ENCODE results near the gene VPS13D.
A peak's percentile ranks its signal among the peaks of the same experiment; 100 is the strongest.
"Not testable (repeated sequence)": the region's sequence is repeated elsewhere in the genome, so short reads cannot be mapped to it uniquely, and the experiment has no call there.

The VPS13D gene

GRCh38 chr1:12287869-12288268, 58.0 kb downstream of the VPS13D start:
- DNase-seq = no peak

DNA sequence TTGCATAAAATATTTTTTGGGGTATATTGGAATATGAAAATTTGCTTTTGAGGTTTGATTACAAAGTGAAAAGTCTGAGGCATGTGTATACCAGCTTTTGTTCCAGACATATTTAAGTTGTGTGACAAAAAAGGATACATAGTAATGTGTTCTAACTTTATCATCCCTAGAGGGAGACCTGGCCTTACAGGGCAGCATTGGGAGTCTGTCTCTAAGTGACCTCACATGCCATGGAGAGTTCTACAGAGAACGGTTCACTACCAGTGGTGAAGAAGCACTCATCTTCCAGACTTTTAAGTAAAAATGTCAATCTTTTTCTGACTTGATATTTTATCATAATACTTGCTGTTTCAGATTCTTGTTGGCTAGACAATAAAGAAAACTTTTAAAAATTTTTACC, 61.0 kb downstream of the VPS13D start:
- no peak for DNase-seq

GRCh38 chr1:12293416-12293815, 63.6 kb downstream of the VPS13D start:
- no peak for DNase-seq

DNA sequence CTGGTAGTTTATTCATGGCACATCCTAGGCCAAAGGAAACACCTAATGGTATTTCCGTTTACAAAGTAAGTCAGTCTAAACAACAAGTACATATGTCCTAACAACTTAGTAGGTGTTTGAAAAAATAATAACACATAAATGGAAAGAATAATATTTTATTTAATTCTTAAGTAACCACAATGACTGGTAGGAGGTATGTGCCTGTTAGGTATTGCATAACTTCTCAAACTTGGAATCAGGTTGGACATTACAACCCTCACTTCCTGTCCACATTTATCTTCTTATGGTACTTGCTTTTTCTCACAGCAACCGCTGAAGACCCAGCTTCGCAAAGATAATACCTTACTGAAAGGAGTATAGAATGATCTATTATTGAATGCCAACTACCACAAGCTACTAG, 64.2 kb downstream of the VPS13D start:
- no peak for DNase-seq

DNA sequence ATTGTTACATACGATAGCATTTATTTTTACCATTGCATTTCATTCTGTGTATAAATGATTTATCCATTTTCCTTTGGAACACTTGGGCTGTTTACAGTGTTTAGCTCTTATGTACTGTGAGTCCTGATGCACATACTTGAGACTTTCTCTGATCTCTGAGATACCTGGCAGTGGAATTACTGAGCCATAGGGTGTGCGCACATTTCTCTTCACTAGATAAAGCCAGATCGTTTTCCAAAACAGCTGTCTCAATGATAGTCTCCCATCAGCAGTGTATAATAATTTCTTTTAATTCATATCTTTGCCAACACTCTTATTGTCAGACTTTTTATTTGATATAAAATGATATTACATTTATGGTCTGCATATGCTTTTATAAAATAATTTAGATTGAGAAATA, 66.2 kb downstream of the VPS13D start:
- no peak for DNase-seq

GRCh38 chr1:12296623-12297022, 66.8 kb downstream of the VPS13D start:
- DNase-seq = peak; percentile 54

DNA sequence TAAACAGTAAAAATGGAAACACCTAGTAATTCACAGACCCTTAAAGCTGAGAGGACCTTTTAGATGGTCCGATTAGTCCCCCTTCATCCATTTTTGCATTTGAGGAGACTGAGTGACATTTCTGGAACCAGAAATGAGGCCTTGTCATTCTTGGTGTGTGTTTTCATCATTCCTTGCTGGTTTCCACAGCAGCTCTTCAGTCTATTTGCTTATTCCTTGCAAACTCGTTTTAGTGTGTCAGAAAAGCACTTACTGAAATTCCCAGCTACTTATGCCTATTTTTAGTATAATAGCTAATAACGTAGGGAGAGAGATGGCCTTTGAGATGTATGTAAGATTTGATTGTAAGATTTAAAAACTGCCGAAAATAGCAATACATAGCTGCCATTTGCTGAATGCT, 70.9 kb downstream of the VPS13D start:
- DNase-seq = no peak

DNA sequence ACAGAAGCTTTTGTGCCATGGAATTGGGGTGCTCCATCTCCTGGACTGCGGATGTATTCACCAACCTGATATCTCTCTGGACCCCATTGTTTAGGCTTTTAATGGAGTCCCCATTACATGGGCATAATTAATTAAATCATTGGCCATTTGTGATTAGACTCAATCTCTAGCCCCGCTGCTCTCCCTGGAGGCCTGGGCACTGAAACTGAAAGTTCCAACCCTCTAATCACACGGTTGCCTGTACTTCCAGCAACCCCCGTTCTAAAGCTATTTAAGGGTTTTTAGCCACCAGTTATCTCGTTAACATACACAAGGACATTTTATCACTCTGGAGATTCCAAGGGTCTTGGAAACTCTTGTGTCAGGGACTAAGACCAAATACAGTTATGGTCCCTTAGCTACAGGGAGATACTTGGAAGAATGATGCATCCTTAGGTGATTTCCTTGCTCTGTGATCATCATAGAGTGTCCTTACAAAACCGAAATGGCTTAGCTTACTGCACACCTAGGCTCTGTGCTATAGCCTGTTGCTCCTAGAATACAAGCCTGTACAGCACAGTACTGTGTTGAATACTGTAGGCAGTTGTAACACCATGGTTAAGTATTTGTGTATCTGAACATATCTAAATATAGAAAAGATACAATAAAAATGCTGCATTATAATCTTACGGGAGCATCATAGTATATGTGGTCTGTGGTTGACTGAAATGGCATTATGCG, 71.8 kb downstream of the VPS13D start:
- DNase-seq = no peak

DNA sequence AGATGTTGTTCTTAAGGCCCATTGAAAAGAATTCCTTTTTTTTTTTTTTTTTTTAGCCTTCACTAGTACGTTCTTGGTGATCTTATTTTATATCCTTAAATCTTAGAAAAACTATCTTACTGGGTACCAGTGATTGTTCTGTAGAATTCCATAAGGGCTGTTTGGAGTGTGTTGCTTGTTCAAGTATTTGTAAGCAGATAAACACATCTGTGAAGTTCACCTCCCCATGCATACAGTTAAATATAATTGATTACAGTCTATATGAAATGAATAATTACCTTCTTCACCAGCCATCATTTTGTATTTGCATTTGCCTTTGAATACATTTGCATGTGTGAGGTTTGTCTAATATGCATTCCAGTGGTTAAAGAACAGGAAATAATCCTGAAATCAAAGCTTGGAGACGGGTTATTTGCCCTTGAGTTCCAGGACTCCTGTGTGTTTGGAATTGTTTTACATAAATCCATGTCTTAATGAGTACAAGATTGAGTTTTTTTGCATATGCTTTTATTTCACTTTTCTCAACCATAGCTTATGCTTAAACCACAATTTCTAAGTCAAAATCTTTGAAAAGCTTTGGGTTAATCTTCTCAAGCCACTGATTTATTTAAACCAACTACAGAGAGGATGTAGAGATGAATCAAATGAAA, 73.1 kb downstream of the VPS13D start:
- peak; percentile 54 for DNase-seq

- no peak for DNase-seq
These were observed 75.5 kb downstream of the VPS13D start for GRCh38 chr1:12305377-12305776.

DNA sequence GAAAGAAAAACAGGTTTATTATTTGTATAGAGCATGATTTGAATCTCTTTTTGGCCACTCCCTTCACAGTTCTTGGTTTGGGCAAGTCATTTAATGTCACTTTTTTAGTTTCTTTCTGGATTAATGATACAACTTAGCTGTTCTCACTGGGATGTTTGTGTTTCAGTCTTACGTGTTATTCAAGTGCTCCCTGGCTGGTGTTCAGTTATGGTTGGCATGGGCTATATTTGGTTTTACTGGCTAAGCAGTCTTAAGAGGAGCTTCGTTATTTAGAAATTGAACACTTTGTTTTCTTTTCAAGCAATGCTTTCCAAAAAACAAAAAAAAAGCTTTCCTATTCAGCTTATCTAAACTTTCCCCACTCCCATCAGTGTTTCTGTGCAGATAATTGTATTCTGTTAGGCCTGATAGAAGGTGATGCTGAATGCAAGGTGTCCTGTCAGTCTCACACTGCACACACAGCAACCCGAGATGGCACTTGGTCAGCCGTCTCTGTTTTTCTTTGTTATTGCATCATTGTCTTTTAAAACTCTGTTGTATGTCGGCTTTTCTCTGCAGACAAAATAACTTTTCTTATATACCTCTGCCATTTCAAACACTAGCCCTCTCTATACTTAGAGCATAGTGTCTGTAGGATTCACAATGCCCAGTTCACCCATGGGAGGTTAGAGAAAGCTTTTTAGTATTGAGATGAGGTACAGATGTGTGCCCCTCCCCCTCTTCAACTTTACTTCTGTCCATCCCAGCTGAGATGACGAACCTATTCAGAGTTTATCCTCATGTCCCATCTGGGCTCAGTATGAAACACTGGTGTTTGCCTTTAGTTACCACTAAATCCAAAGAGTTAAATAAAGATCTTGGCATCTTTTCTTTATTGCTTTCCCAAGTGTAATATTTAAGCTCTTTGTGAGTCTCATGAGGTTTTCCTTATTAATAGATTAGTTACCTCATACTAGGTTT, 80.2 kb downstream of the VPS13D start:
- DNase-seq = no peak

DNA sequence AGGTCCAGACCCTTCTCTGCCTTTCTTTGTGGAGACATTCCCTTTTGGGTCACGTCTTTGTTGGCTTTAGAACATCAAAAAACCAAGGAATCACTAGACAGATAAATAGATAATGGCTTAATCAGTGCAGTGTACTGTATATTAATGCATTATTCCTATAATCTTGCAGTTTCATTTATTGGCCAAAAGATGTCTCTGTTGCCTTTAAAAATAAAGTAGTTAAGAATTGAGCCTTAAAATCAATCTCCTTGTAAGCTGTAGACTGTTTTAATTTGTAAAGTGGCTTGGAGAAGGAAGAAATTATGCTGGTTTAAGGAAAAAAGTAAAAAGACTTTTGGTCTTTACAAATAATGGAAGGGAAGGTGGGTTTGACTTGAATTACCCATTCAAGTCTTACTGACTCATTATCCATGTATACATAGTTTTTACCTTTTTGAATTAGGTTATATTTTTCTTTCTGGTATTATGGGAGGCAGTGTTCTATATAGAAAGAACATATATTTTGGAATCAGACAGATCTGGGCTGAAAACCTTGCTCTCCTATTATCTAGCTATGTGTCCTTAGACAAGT, 84.6 kb downstream of the VPS13D start:
- peak; percentile 35 for DNase-seq

DNA sequence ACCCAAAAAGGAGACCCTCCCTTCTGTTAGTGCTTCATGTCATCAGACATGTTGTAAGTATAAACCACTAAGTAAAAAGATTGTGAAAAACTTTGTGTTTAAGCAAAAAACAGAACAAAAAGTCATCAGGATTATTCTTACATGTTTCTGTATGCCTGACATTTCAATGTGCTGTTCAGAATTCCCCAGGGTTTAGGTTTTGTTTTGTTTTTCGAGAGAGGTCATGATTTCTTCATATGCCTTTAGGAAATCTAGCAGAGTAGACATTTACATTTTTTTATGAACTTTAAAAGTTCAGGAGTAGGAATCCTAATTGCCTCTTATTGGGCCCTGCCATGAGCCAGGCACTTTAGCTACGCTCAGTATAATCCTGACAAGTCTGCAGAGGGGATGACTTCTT, 85.3 kb downstream of the VPS13D start:
- no peak for DNase-seq

DNA sequence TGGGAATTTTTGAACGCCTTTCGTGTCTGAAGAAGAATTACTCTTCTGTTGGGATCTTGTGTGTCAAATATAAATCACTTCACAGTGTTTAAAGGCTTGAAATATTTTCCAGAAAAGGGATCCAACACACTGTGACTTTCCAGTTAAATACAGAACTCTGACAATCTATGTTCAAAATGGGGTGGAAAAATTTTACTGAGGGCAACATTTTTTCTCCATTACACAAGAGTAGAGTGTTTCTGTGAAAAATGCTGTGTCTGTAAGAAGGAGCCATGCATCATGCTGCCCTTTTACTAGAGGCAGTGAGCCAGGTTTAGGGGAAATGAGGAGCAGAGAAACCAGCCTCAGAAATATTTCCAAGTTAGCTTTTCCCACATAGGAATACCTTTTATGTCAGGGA, 86.5 kb downstream of the VPS13D start:
- peak; percentile 66 for DNase-seq

DNA sequence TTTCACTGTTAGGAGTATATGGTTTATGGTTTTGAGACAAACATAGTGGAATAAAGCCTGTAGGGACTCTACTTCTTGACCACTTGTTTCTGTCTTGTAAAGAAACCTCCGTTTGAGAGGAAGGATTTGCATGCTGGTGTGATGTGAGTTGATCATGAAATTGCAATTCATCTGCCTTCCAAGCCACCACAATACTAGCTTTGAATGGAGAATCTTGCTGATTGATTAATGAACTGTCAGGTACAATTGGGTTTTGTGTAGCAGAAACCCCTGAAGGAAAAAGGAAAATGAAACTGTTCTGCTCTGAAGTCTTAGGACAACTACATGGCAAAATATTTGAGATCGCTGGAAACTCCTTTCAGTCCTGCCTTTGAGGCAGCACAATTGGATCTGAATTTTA, 90.7 kb downstream of the VPS13D start:
- DNase-seq = no peak

DNA sequence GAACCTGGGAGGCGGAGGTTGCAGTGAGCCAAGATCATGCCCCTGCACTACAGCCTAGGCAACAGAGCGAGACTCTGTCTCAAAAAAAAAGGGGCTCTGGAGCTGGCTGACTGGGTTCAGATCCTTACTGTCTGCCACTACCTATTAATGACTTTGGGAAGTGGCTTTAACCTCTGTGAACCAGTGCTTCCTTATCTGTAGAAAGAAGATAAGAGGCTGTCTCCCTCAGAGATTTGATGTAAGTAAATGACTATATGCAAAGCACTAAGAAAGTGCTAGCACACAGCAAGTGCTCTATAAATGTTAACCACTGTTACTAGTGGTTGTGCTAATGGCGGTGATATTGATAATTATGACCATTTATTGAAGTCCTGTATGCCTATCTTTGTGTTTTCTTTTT, 94.6 kb downstream of the VPS13D start:
- no peak for DNase-seq

DNA sequence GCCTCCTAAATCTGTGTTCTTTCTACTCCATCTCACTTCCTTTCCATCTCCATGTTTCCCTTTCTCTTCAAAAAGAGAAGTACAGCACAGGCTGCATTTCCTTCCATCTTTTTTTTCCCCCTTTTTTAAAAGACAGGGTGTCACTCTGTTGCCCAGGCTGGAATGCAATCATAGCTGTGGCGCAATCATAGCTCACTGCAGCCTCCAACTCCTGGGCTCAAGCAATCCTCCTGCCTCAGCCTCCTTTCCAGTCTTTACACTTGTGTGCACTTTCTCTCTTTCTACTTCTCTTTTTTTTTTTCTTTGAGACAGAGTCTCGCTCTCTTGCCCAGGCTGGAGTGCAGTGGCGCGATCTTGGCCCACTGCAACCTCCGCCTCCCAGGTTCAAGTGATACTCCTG, 95.1 kb downstream of the VPS13D start:
- DNase-seq = not testable (repeated sequence)

DNA sequence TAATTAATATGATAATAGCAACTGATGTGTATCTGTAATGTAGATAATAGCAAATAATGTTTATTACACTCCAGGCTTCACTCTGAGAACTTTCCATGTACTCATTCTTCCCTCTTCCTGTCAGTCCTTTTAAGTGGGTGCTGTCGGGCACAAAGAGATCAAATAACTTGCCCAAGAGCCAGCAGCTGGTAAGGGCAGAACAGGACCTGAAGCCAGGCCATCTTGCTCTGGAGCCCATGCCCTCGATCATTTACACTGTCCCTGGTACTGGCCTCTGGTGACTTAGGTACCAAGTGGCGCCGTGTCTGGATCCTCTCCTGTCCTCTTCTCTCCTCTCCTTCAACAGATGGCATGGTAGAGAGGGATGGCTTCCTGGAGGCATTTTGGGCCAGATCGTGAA, 97.2 kb downstream of the VPS13D start:
- no peak for DNase-seq

DNA sequence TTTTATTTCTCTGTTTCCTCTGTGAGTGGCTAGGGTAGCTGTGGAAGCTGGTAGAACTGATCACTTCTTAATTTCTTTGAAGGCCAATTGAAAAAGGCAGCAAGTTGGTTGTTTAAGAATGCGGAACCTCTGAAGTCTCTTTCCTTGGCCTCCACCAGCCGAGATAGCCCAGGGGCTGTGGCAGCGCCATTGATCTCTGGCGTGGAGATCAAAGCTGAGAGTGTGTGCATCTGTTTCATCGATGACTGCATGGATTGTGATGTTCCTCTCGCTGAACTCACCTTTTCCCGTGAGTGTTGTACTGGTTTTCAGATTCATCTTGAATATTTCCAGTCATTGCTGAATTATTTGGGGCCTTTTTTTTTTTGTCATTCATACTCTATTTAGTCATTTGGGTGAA, 97.7 kb downstream of the VPS13D start:
- DNase-seq = peak; percentile 34

- DNase-seq = no peak
These were observed 103.4 kb downstream of the VPS13D start for GRCh38 chr1:12333036-12333785.

DNA sequence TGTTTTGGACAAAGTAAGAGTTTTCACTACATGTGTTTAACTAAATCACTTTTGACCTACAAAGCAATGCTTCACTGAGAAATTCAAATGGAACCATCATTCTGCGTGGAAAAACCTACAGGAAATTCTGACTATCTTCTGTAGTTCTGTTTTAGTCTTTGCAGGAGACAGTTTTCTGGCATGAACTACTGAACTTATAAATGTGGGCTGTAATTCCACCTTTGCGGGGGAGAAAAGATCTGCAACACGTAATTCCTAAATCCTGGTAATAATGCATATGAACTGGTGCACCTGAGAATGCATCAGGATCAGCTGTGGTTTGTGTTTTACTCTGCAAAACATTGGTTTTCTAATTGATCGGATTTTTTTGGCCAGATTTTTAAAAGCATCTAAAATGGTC, 106.0 kb downstream of the VPS13D start:
- no peak for DNase-seq

- peak; percentile 53 for DNase-seq
These were observed 106.6 kb downstream of the VPS13D start for GRCh38 chr1:12336413-12336812.
